CD4-positive, CD25-positive, alpha-beta regulatory T cell (primary cell): ENCODE measurements around the gene DDX39A. TPM values are rescaled to one million over a fixed set of nuclear protein-coding genes. Genes with fewer than 3 reads are reported as not detected.
"Not testable (repeated sequence)": the region's sequence is repeated elsewhere in the genome, so short reads cannot be mapped to it uniquely, and the experiment has no call there.

Experiments
- ATAC-seq, 2 donors: fragments of 150-1000 bp; cut with Tn5 transposase; one replicate each; pipeline ENCODE4 v1.10.0; 2021; ENCODE audit warnings: low read depth in 2 of 2, moderate number of reproducible peaks in 2 of 2, moderate library complexity in 1 of 2
- DNase-seq, 3 donors: peaks; one replicate each; pipeline versions ENCODE4 v3.0.0 to v3.0.0-alpha.2; 2012 to 2022; ENCODE audit warnings: mixed read lengths in 1 of 3
- H3K27ac ChIP-seq: one replicate; pipeline ENCODE4 v1.7.0; 2013; ENCODE audit warnings: mild to moderate bottlenecking, low read length; ENCODE audit not compliant: insufficient read depth, poor library complexity, severe bottlenecking
- H3K27me3 ChIP-seq: one replicate; pipeline ENCODE4 v1.7.0; 2013; ENCODE audit warnings: low read length; ENCODE audit not compliant: control insufficient read depth, insufficient read depth
- H3K36me3 ChIP-seq: one replicate; pipeline ENCODE4 v1.7.0; 2013; ENCODE audit warnings: mild to moderate bottlenecking, low read length, moderate library complexity; ENCODE audit not compliant: control insufficient read depth, insufficient read depth
- H3K4me1 ChIP-seq: 2 replicates; pipeline ENCODE4 v1.7.0; 2013; ENCODE audit warnings: mild to moderate bottlenecking, low read length; ENCODE audit not compliant: insufficient read depth, control insufficient read depth, poor library complexity, severe bottlenecking
- H3K4me3 ChIP-seq: one replicate; pipeline ENCODE4 v1.7.0; 2013; ENCODE audit warnings: low read depth, mild to moderate bottlenecking, low read length, moderate library complexity
- H3K9me3 ChIP-seq, 2 experiments: 1 replicate in 1 of 2; 2 replicates in 1 of 2; pipeline ENCODE4 v1.7.0; 2013; ENCODE audit warnings: low read length in 2 of 2, mild to moderate bottlenecking in 1 of 2, moderate library complexity in 1 of 2; ENCODE audit not compliant: control insufficient read depth in 2 of 2
- H3K27ac Mint-ChIP-seq, 3 donors: one replicate each; pipeline ENCODE4 v1.8.0; 2020 to 2022; ENCODE audit warnings: mild to moderate bottlenecking in 3 of 3, mixed read lengths in 3 of 3, moderate library complexity in 2 of 3
- H3K27me3 Mint-ChIP-seq: one replicate; pipeline ENCODE4 v1.8.0; 2022; ENCODE audit warnings: mild to moderate bottlenecking, mixed read lengths
- H3K36me3 Mint-ChIP-seq: one replicate; pipeline ENCODE4 v1.8.0; 2020; ENCODE audit warnings: mixed read lengths
- H3K4me1 Mint-ChIP-seq, 4 donors: one replicate each; pipeline ENCODE4 v1.8.0; 2020 to 2022; ENCODE audit warnings: mixed read lengths in 4 of 4, mild to moderate bottlenecking in 1 of 4
- H3K4me3 Mint-ChIP-seq, 4 donors: one replicate each; pipeline ENCODE4 v1.8.0; 2020 to 2022; ENCODE audit warnings: mild to moderate bottlenecking in 4 of 4, mixed read lengths in 4 of 4, moderate library complexity in 3 of 4
- H3K9me3 Mint-ChIP-seq, 7 donors: one replicate each; pipeline ENCODE4 v1.8.0; 2020 to 2022; ENCODE audit warnings: mixed read lengths in 7 of 7, mild to moderate bottlenecking in 3 of 7, moderate library complexity in 2 of 7
- polyA plus RNA-seq, 4 donors: library from polyadenylated mRNA; unstranded; fragments of 300-500 nt; fragmentation: Illumina TruSeq; gene quantifications; one replicate each; pipeline ENCODE4 v1.2.3, GENCODE V29; 2021
- total RNA-seq: library from RNA; stranded (reverse); gene quantifications from one replicate; pipeline ENCODE4 v1.2.3, GENCODE V29; 2022

The DDX39A gene
- total and polyA plus RNA-seq, 5 donors from 2014 or later = 110 to 232 (median 130) TPM

DNA sequence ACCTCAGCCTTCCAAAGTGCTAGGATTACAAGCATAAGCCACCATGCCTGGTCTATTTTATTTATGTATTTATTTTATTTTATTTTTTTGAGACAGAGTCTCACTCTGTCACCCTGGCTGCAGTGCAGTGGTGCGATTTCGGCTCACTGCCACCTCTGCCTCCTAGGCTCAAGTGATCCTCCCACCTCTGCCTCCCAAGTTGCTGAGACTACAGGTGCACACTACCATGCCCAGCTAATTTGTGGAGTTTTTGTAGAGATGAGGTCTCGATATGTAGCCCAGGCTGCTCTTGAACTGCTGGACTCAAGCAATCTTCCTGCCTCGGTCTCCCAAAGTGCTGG is 48.2 kb downstream of the DDX39A start:
- Mint-ChIP-seq H3K27me3 (peaks cover 8% of the 10 kb centered on the region), H3K36me3 (no peaks in the 10 kb centered on the region), H3K4me1 (peaks cover 17 to 80% (median 39%) of the 10 kb centered on the region in 4 donors)

DNA sequence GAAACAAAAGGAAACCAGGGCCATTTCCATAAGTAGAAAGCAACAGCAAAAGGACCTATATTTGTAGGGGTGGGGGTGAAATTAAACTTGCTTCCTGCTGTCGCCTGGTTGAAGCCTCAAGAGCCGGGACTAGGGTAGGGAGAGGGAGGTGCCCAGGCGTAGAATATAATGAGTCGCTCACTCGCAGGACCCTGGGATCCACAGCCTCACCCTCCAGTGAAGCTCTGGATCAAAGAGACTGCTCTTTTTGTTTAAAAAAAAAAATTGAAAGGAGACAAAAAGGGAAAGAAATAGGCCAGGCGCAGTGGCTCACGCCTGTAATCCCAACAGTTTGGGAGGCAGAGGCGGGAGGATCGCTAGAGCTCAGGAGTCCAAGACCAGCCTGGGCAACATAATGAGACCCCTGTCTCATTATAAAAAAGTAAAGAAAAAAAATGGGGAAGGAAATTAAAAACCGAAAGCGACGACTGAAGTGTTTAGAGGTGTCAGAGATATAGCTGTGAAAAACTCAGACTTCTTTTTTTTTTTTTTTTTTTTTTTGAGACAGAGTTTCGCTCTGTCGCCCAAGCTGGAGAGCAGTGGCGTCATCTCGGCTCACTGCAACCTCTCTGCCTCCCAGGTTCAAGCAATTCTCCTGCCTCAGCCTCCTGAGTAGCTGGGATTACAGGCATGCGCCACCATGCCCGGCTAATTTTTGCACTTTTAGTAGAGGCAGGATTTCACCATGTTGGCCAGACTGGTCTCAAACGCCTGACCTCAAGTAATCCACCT is 48.8 kb downstream of the DDX39A start:
- DNase-seq = peak; percentile 56 to 77 (median 67)
- Histone ChIP-seq H3K4me1 (peaks cover 85% of the 10 kb centered on the region), H3K36me3 (no peaks in the 10 kb centered on the region), H3K4me3 (peak overlapping the region; percentile 73), H3K27me3 (no peaks in the 10 kb centered on the region), H3K9me3 (no peaks in the 10 kb centered on the region), H3K27ac (peak overlapping the region; percentile 99)
- Mint-ChIP-seq H3K36me3 (no peaks in the 10 kb centered on the region), H3K9me3 (peaks cover 0 to 2% (median 0%) of the 10 kb centered on the region in 7 donors), H3K4me3 (peak overlapping the region; percentile 87 to 95 (median 91)), H3K27ac (peak overlapping the region; percentile 92 to 99 (median 99)), H3K4me1 (peaks cover 14 to 78% (median 36%) of the 10 kb centered on the region in 4 donors), H3K27me3 (peaks cover 5% of the 10 kb centered on the region)
- ATAC-seq = peak; percentile 23 to 29

More for the DNA sequence above, 48.2 kb downstream of the DDX39A start:
- Histone ChIP-seq H3K4me3 (peak overlapping the region; percentile 73), H3K27me3 (no peaks in the 10 kb centered on the region), H3K9me3 (no peaks in the 10 kb centered on the region), H3K36me3 (no peaks in the 10 kb centered on the region), H3K27ac (peak overlapping the region; percentile 99), H3K4me1 (peaks cover 88% of the 10 kb centered on the region)
- H3K4me3 Mint-ChIP-seq = peak overlapping the region in 3 of 4 donors; percentile 87 to 93 (median 89)
- H3K9me3 Mint-ChIP-seq = peaks cover 0 to 2% (median 0%) of the 10 kb centered on the region in 7 donors
- DNase-seq (no peak), ATAC-seq (no peak)
- H3K27ac Mint-ChIP-seq = peak overlapping the region; percentile 92 to 99 (median 99)

DNA sequence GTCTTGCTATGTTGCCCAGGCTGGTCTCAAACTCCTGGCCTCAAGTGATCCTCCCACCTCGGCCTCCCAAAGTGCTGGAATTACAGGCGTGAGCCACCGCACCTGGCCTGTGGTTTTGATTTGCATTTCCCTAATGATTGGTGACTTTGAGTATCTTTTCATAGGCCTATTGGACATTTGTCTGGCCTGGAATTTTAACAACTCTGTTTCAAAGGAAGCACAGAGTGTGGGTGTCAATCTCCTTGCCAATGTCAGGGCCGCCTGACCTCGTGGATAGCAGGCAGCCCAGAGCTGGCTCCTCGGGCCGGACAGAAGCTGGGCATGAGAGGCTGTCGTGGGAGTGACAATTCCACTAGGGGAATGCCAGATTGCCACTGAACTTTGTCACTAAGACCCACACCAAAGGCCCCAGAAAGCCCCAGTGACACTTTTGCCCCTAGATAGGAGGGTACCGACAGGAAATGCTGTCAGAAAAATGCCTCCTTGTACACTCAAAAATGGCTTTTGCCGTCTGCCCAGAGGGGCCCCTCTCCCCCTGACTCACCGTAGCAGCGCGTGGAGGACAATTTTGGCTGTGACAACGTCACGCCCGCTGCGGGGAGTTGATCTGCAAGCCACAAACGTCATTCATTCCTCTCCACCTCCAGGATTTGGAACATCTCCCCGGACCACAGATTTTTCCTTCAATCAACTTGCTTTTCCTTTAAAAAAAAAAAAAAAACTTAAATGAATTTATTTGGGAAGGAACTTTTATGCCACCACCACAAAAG is 49.6 kb downstream of the DDX39A start:
- Mint-ChIP-seq H3K9me3 (peaks cover 0 to 2% (median 0%) of the 10 kb centered on the region in 7 donors), H3K36me3 (no peaks in the 10 kb centered on the region), H3K4me3 (peak overlapping the region; percentile 87 to 95 (median 91)), H3K27ac (peak overlapping the region; percentile 92 to 99 (median 99)), H3K27me3 (peaks cover 4% of the 10 kb centered on the region), H3K4me1 (peaks cover 10 to 78% (median 34%) of the 10 kb centered on the region in 4 donors)
- peaks cover 78% of the 10 kb centered on the region for H3K4me1 ChIP-seq
- H3K4me3 ChIP-seq = peak overlapping the region; percentile 73
- no peaks in the 10 kb centered on the region for H3K9me3 ChIP-seq
- H3K27me3 ChIP-seq = no peaks in the 10 kb centered on the region
- peak; percentile 27 to 39 for ATAC-seq
- peak; percentile 69 to 83 (median 73) for DNase-seq
- H3K27ac ChIP-seq = peak overlapping the region; percentile 99
- no peaks in the 10 kb centered on the region for H3K36me3 ChIP-seq

DNA sequence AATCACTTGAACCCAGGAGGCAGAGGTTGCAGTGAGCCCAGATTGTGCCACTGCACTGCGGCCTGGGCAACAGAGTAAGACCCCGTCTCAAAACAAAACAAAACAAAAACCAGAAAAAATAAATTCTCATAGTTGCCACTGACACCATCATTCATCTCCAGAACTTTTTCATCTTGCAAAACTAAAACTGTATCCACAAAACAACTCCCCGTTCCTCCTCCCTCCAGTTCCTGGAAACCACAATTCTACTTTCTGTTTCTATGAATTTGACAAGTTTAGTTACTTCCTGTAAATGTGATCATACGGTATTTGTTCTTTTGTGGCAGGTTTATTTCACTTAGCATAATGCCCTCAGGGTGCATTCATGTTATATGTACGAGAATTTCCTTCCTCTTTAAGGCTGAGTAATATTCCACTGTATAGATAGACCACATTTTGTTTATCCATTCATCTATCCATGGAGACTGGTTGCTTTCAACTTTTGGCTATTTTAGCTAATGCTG is 51.1 kb downstream of the DDX39A start:
- Mint-ChIP-seq H3K4me1 (peaks cover 10 to 79% (median 39%) of the 10 kb centered on the region in 4 donors), H3K27me3 (peaks cover 4% of the 10 kb centered on the region), H3K27ac (peak overlapping the region; percentile 67 to 93 (median 92)), H3K9me3 (peaks cover 0 to 2% (median 0%) of the 10 kb centered on the region in 7 donors), H3K4me3 (peak overlapping the region; percentile 59 to 79 (median 70)), H3K36me3 (no peaks in the 10 kb centered on the region)
- no peaks in the 10 kb centered on the region for H3K36me3 ChIP-seq
- DNase-seq = peak; percentile 19 to 93 (median 79)
- ATAC-seq = peak; percentile 49
- peaks cover 75% of the 10 kb centered on the region for H3K4me1 ChIP-seq
- H3K27ac ChIP-seq = peak overlapping the region; percentile 99
- peak overlapping the region; percentile 58 for H3K4me3 ChIP-seq
- no peaks in the 10 kb centered on the region for H3K27me3 ChIP-seq
- H3K9me3 ChIP-seq = no peaks in the 10 kb centered on the region

- Mint-ChIP-seq H3K4me1 (peaks cover 10 to 82% (median 45%) of the 10 kb centered on the region in 4 donors), H3K9me3 (peaks cover 0 to 2% (median 0%) of the 10 kb centered on the region in 7 donors), H3K27me3 (peaks cover 4% of the 10 kb centered on the region), H3K27ac (peak overlapping the region; percentile 92 to 96 (median 93)), H3K4me3 (peak overlapping the region in 3 of 4 donors; percentile 75 to 82 (median 80)), H3K36me3 (no peaks in the 10 kb centered on the region)
- peak overlapping the region; percentile 99 for H3K27ac ChIP-seq
- H3K4me1 ChIP-seq = peaks cover 76% of the 10 kb centered on the region
- no peaks in the 10 kb centered on the region for H3K9me3 ChIP-seq
- DNase-seq = no peak
- peak overlapping the region; percentile 59 for H3K4me3 ChIP-seq
- no peaks in the 10 kb centered on the region for H3K36me3 ChIP-seq
- no peak for ATAC-seq
- no peaks in the 10 kb centered on the region for H3K27me3 ChIP-seq
Observed at GRCh38 chr19:14367016-14367415, 52.1 kb downstream of the DDX39A start.

DNA sequence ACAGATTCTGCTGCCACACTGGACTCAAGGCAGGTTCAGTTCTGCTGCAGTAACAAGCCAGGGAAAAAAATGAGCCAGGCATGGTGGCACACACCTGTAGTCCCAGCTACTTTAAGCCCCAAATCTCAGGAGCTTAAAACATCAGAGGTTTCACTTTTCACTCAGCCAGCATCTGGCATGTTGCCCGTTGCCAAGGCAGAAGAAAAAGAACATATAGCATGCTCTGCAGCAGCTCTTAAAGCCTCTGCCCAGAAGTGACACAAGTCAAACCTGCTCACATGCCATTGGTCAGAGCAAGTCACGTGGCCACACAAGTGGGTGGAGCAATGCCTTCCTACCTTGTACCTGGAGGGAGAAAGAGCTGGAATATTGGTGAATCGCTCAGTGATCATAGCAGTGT is 52.6 kb downstream of the DDX39A start:
- Histone ChIP-seq H3K4me1 (peaks cover 76% of the 10 kb centered on the region), H3K9me3 (no peaks in the 10 kb centered on the region), H3K27me3 (no peaks in the 10 kb centered on the region), H3K27ac (peak overlapping the region; percentile 99), H3K4me3 (peak overlapping the region; percentile 59), H3K36me3 (no peaks in the 10 kb centered on the region)
- Mint-ChIP-seq H3K4me1 (peaks cover 10 to 82% (median 49%) of the 10 kb centered on the region in 4 donors), H3K4me3 (peak overlapping the region; percentile 75 to 87 (median 81)), H3K27ac (peak overlapping the region; percentile 92 to 96 (median 93)), H3K27me3 (peaks cover 4% of the 10 kb centered on the region), H3K36me3 (no peaks in the 10 kb centered on the region), H3K9me3 (peaks cover 0 to 2% (median 0%) of the 10 kb centered on the region in 7 donors)
- peak; percentile 71 to 73 for ATAC-seq
- DNase-seq = peak; percentile 77 to 92 (median 90)

GRCh38 chr19:14364098-14364443 is 55.1 kb downstream of the DDX39A start:
- H3K4me3 ChIP-seq, H3K27me3 ChIP-seq, H3K36me3 Mint-ChIP-seq, H3K9me3 ChIP-seq, H3K9me3 Mint-ChIP-seq, ATAC-seq, DNase-seq, H3K36me3 ChIP-seq, H3K27me3 Mint-ChIP-seq: not testable (repeated sequence)
- Mint-ChIP-seq H3K27ac (peak overlapping the region; percentile 85 to 96 (median 92)), H3K4me3 (peak overlapping the region; percentile 75 to 92 (median 85)), H3K4me1 (peaks cover 6 to 64% (median 38%) of the 10 kb centered on the region in 4 donors)
- Histone ChIP-seq H3K4me1 (peaks cover 51% of the 10 kb centered on the region), H3K27ac (peak overlapping the region; percentile 69)
